H1 (cell line): ENCODE data around the gene NDUFB11. TPM values are rescaled to one million over a fixed set of nuclear protein-coding genes. Genes with fewer than 3 reads are reported as not detected.

ENCODE experiments used
- CTCF ChIA-PET: fragments of 300-600 bp; sonication (Branson Sonifier 250); formaldehyde crosslinking; loops from one replicate; lab custom pipeline; 2021; ENCODE audit not compliant: partially characterized antibody; lab: Charles Lee
- POLR2A ChIA-PET: fragments of 300-600 bp; sonication (Branson Sonifier 250); formaldehyde crosslinking; loops from one replicate; lab custom pipeline; 2021; ENCODE audit warnings: inconsistent platforms; ENCODE audit not compliant: partially characterized antibody; lab: Charles Lee
- DNase-seq, 2 experiments: peaks; one replicate each; pipeline versions ENCODE4 v3.0.0 to v3.0.0-alpha.2; 2010 to 2022; ENCODE audit warnings: low spot score in 2 of 2, low read depth in 1 of 2, mixed read lengths in 1 of 2
- FAIRE-seq: peaks from 2 replicates; lab custom pipeline; 2011; peaks lifted over from hg19 to GRCh38; lab: Jason Lieb, UNC
- H2AFZ ChIP-seq: 2 replicates; pipeline ENCODE4 v1.8.1; 2012; ENCODE audit warnings: low read length, inconsistent platforms
- H2AK5ac ChIP-seq: 2 replicates; pipeline ENCODE4 v1.6.1; 2013; ENCODE audit warnings: low read depth, low read length
- H2BK120ac ChIP-seq: replicated peaks from 2 replicates; pipeline ENCODE3; 2013; ENCODE audit warnings: low read depth, low read length, inconsistent platforms
- H2BK12ac ChIP-seq: 2 replicates; pipeline ENCODE4 v1.6.1; 2013; ENCODE audit warnings: low read depth, low read length
- H2BK15ac ChIP-seq: 2 replicates; pipeline ENCODE4 v1.6.1; 2013; ENCODE audit warnings: low read length
- H2BK20ac ChIP-seq: 2 replicates; pipeline ENCODE4 v1.6.1; 2013; ENCODE audit warnings: low read length
- H2BK5ac ChIP-seq: 2 replicates; pipeline ENCODE4 v1.6.1; 2013; ENCODE audit warnings: low read depth, low read length
- H3K14ac ChIP-seq: 2 replicates; pipeline ENCODE4 v1.6.1; 2013; ENCODE audit warnings: inconsistent platforms; ENCODE audit not compliant: insufficient read length
- H3K18ac ChIP-seq: 2 replicates; pipeline ENCODE4 v1.6.1; 2013; ENCODE audit warnings: low read length; ENCODE audit errors: extremely low read depth
- H3K23ac ChIP-seq: 2 replicates; pipeline ENCODE4 v1.6.1; 2013; ENCODE audit warnings: inconsistent platforms; ENCODE audit not compliant: insufficient read length
- H3K23me2 ChIP-seq: 2 replicates; pipeline ENCODE4 v1.6.1; 2013; ENCODE audit warnings: low read depth, low read length
- H3K27ac ChIP-seq: 2 replicates; pipeline ENCODE4 v1.6.1; 2011; ENCODE audit warnings: low read depth, low read length, inconsistent platforms
- H3K27me3 ChIP-seq, 4 experiments: replicated peaks in 1 of 4; 1 replicate in 1 of 4; 2 replicates in 3 of 4; pipeline versions ENCODE4 v1.6.1 to v1.8.1; 2011 to 2013; ENCODE audit warnings: low read length in 3 of 4, mild to moderate bottlenecking in 3 of 4, inconsistent platforms in 2 of 4, mixed read lengths in 2 of 4, moderate library complexity in 1 of 4; ENCODE audit not compliant: control insufficient read depth in 3 of 4, insufficient read depth in 3 of 4; ENCODE audit errors: extremely low read depth in 1 of 4
- H3K36me3 ChIP-seq, 4 experiments: 2 replicates each; pipeline versions ENCODE4 v1.6.1 to v1.8.1; 2011 to 2013; ENCODE audit warnings: mild to moderate bottlenecking in 4 of 4, low read length in 3 of 4, moderate library complexity in 2 of 4, control low read depth in 1 of 4, inconsistent platforms in 1 of 4; ENCODE audit not compliant: insufficient read depth in 4 of 4, control insufficient read depth in 2 of 4
- H3K4ac ChIP-seq: replicated peaks from 2 replicates; pipeline ENCODE3; 2013; ENCODE audit warnings: low read length, low read depth, mixed read lengths, inconsistent platforms; ENCODE audit not compliant: insufficient read length
- H3K4me1 ChIP-seq, 4 experiments: replicated peaks in 1 of 4; 1 replicate in 1 of 4; 2 replicates in 3 of 4; pipeline versions ENCODE4 v1.6.1 to v1.8.1; 2011 to 2013; ENCODE audit warnings: low read length in 3 of 4, inconsistent platforms in 2 of 4, mixed read lengths in 1 of 4; ENCODE audit not compliant: insufficient read depth in 4 of 4, control insufficient read depth in 3 of 4
- H3K4me2 ChIP-seq, 2 experiments: 2 replicates each; pipeline versions ENCODE4 v1.6.1 to v1.8.1; 2011 to 2013; ENCODE audit warnings: low read depth in 2 of 2, low read length in 2 of 2, control low read depth in 1 of 2, inconsistent platforms in 1 of 2, mild to moderate bottlenecking in 1 of 2; ENCODE audit not compliant: insufficient read depth in 1 of 2
- H3K4me3 ChIP-seq, 4 experiments: fragments of 200-600, 300-600 bp in 1 of 4; sonication (generic), shearing (Covaris generic), sonication (Bioruptor Twin) in 1 of 4; 2 replicates each; pipeline versions ENCODE4 v1.5.1 to v1.8.1; 2011 to 2016; ENCODE audit warnings: low read length in 4 of 4, low read depth in 3 of 4, control low read depth in 2 of 4, inconsistent platforms in 2 of 4, mild to moderate bottlenecking in 2 of 4, mixed read lengths in 1 of 4, moderate library complexity in 1 of 4; ENCODE audit not compliant: insufficient read depth in 2 of 4; ENCODE audit errors: extremely low read depth in 1 of 4
- H3K56ac ChIP-seq: replicated peaks from 2 replicates; pipeline ENCODE3; 2013; ENCODE audit warnings: low read depth, mild to moderate bottlenecking, mixed read lengths, low read length, inconsistent platforms; ENCODE audit not compliant: insufficient read length
- H3K79me1 ChIP-seq: 2 replicates; pipeline ENCODE4 v1.6.1; 2013; ENCODE audit warnings: low read depth, low read length, control low read depth
- H3K79me2 ChIP-seq, 2 experiments: 2 replicates each; pipeline versions ENCODE4 v1.6.1 to v1.8.1; 2012 to 2013; ENCODE audit warnings: low read length in 2 of 2, mild to moderate bottlenecking in 2 of 2, inconsistent platforms in 1 of 2; ENCODE audit not compliant: insufficient read depth in 2 of 2, control insufficient read depth in 1 of 2
- H3K9ac ChIP-seq, 4 experiments: replicated peaks in 1 of 4; 1 replicate in 1 of 4; 2 replicates in 3 of 4; pipeline versions ENCODE4 v1.6.1 to v1.8.1; 2011 to 2013; ENCODE audit warnings: low read depth in 3 of 4, low read length in 3 of 4, control low read depth in 2 of 4, mild to moderate bottlenecking in 2 of 4, moderate library complexity in 2 of 4, inconsistent platforms in 1 of 4; ENCODE audit errors: extremely low read depth in 1 of 4
- H3K9me3 ChIP-seq, 2 experiments: 2 replicates each; pipeline versions ENCODE4 v1.6.1 to v1.8.1; 2012 to 2013; ENCODE audit warnings: mild to moderate bottlenecking in 2 of 2, moderate library complexity in 2 of 2, control low read depth in 1 of 2, inconsistent platforms in 1 of 2, low read depth in 1 of 2, low read length in 1 of 2, mixed read lengths in 1 of 2; ENCODE audit not compliant: insufficient read depth in 2 of 2
- H4K20me1 ChIP-seq, 2 experiments: replicated peaks in 1 of 2; 2 replicates each; pipeline versions ENCODE3 to v1.8.1; 2011 to 2013; ENCODE audit warnings: inconsistent platforms in 2 of 2, low read length in 2 of 2, mild to moderate bottlenecking in 1 of 2; ENCODE audit not compliant: insufficient read depth in 2 of 2, control insufficient read depth in 1 of 2
- H4K5ac ChIP-seq: 2 replicates; pipeline ENCODE4 v1.6.1; 2013; ENCODE audit warnings: low read length, low read depth, mixed read lengths, inconsistent platforms; ENCODE audit not compliant: insufficient read length
- H4K8ac ChIP-seq: 2 replicates; pipeline ENCODE4 v1.8.0; 2013; ENCODE audit warnings: mild to moderate bottlenecking, moderate library complexity, low read length, inconsistent platforms; ENCODE audit not compliant: insufficient read depth; ENCODE audit errors: extremely low read depth
- H4K91ac ChIP-seq: replicated peaks from 2 replicates; pipeline ENCODE3; 2013; ENCODE audit warnings: low read length, mixed read lengths, inconsistent platforms; ENCODE audit not compliant: insufficient read length
- BRCA1 ChIP-seq: IDR thresholded peaks from 2 replicates; pipeline ENCODE4 v1.6.1; 2012; ENCODE audit warnings: low read depth, low read length, improper control_type of control experiment
- E2F6 ChIP-seq: IDR thresholded peaks from 2 replicates; pipeline ENCODE4 v1.6.1; 2012; ENCODE audit warnings: inconsistent platforms
- EGR1 ChIP-seq: IDR thresholded peaks from 2 replicates; pipeline ENCODE4 v1.6.1; 2011; ENCODE audit warnings: low read depth, low read length, borderline replicate concordance
- FOSL1 ChIP-seq: IDR thresholded peaks from 2 replicates; pipeline ENCODE4 v1.6.1; 2011; ENCODE audit warnings: mild to moderate bottlenecking, low read depth, low read length, moderate library complexity; ENCODE audit not compliant: insufficient read depth
- GABPA ChIP-seq: IDR thresholded peaks from 2 replicates; pipeline ENCODE4 v1.6.1; 2011; ENCODE audit warnings: mild to moderate bottlenecking, low read length, moderate library complexity, borderline replicate concordance; ENCODE audit not compliant: insufficient read depth
- JUND ChIP-seq: IDR thresholded peaks from 2 replicates; pipeline ENCODE4 v1.6.1; 2011; ENCODE audit warnings: mild to moderate bottlenecking, improper control_type of control experiment, low read length
- RNF2 ChIP-seq: fragments of 200-900, 300-1000 bp; sonication (generic); IDR thresholded peaks from 2 replicates; pipeline ENCODE4 v1.7.1; 2016; ENCODE audit warnings: borderline replicate concordance, low read depth, mild to moderate bottlenecking, antibody characterized with exemption, low read length; ENCODE audit not compliant: poor library complexity, severe bottlenecking; ENCODE audit errors: missing control alignments
- SP2 ChIP-seq: IDR thresholded peaks from 2 replicates; pipeline ENCODE4 v1.6.1; 2012; ENCODE audit warnings: mild to moderate bottlenecking, low read length, inconsistent platforms
- USF2 ChIP-seq: IDR thresholded peaks from 2 replicates; pipeline ENCODE4 v1.6.1; 2011; ENCODE audit warnings: low read length, improper control_type of control experiment
- WGBS, 2 experiments: shearing (Covaris generic) in 1 of 2; methylation state at CpG; one replicate each; pipeline versions ENCODE4 v1.1.6 to v1.1.7; 2013 to 2015; ENCODE audit warnings: low lambda C conversion rate in 2 of 2, mixed read lengths in 2 of 2, inconsistent platforms in 1 of 2, low coverage in 1 of 2, missing lambda C conversion rate in 1 of 2; ENCODE audit not compliant: insufficient replicate concordance in 2 of 2, insufficient coverage in 1 of 2, insufficient read length in 1 of 2; ENCODE audit errors: extremely low coverage in 1 of 2, missing lambda C conversion rate in 1 of 2; 5-methylcytosine and 5-hydroxymethylcytosine counted together
- polyA plus RNA-seq, 7 experiments: library from polyadenylated mRNA; depleted of rRNA in 3 of 7; stranded (reverse) in 5 of 7; unstranded in 2 of 7; fragments of >200 nt in 5 of 7; fragments of 200-250 nt in 2 of 7; gene quantifications; 1 replicate in 5 of 7; 2 replicates in 1 of 7; 4 replicates in 1 of 7; pipeline versions ENCODE4 v1.2.1 to v1.2.3, GENCODE V29; 2011 to 2013; ENCODE audit warnings: missing spikeins in 2 of 7, mixed read lengths in 2 of 7
- total RNA-seq: library from RNA; stranded (reverse); fragmentation: NEBNext Ultra II Directional; extraction: Animal tissue kit (Norgen Biotek cat#: 25700); gene quantifications from 2 replicates; pipeline ENCODE4 v1.2.1, GENCODE V29; 2021

The NDUFB11 gene
- total and polyA plus RNA-seq, 2 of the 8 experiments (the other 6 are each of a cell fraction or from before 2014, with no cell fraction given): 120 to 131 TPM

DNA sequence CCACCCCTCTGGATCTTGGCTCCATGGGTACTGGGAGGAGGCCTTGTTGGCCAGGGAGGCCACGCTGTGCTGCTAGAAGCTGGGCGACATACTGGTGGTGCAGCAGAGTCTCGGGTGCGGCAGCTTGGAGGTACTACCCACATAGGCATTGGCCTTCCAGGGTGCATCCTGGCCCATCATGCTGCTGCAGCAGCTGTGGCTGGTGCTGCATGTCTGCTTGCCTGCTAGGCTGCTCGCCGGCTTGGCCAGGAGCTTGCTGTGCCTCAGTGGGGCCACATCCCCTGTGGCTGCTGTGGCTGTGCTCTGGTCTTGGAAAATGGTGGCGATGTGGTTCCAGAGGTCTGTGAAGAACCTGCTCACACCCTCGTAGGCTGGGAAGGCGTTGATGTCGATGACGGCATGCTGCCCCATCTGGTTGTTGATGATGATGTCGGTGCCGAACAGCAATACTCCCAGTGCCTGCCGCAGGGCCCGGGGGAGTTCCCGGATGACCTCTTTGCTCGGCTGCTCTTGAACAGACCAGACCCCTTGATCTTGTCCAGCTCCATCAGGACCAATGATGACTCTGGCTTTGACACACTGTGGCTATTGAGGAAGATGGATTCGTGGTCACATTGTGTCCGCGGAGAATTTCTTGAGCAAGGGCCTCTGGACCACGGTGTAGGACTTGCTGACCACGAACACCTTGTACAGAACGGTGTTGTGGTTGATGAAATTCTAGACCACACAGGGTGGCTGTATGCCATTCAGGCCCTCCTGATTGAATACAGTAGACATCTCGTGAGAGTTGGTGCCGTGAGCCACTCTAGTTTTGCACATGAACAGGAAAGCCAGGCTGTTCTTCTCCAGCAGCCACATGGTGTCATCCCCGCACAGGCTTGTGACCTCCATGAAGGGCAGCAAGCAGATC is 12.4 kb upstream of the NDUFB11 start:
- Histone ChIP-seq H3K9me3 (no peaks in the 10 kb centered on the region), H4K91ac (no peak overlapping the region), H2BK20ac (no peak overlapping the region), H2BK12ac (no peak overlapping the region), H3K79me1 (peaks cover 2% of the 10 kb centered on the region; the same call in 1 of the 2 replicates), H2BK15ac (no peak overlapping the region), H2BK120ac (no peak overlapping the region), H3K4me3 (no peak overlapping the region), H3K23ac (no peak overlapping the region), H3K4me1 (no peaks in the 10 kb centered on the region), H3K23me2 (no peaks in the 10 kb centered on the region), H3K27me3 (no peaks in the 10 kb centered on the region), H3K56ac (no peak overlapping the region), H2BK5ac (no peak overlapping the region), H4K8ac (no peak overlapping the region; the same call in 1 of the 2 replicates), H3K27ac (no peak overlapping the region), H3K4ac (no peak overlapping the region), H4K5ac (no peak overlapping the region), H3K4me2 (no peak overlapping the region), H3K18ac (no peak overlapping the region), H3K79me2 (peaks cover 0 to 48% of the 10 kb centered on the region in 2 experiments; a peak in 2 of 4 replicates), H2AK5ac (no peak overlapping the region), H3K36me3 (peaks cover 0 to 17% (median 3%) of the 10 kb centered on the region in 4 experiments; a peak in 3 of 8 replicates), H4K20me1 (peaks cover 3 to 4% of the 10 kb centered on the region in 2 experiments), H2AFZ (no peak overlapping the region), H3K14ac (no peak overlapping the region), H3K9ac (no peak overlapping the region)
- 93% methylated on average over 26 of the region's 26 CpGs; no CpG with 5 or more reads in 1 of the 2 experiments for WGBS, 2 experiments
- DNase-seq (no peak), FAIRE-seq (no peak)
- CTCF ChIA-PET: no interaction called here
- POLR2A ChIA-PET: interaction anchor here (1.1 kb wide), 1 partner anchor 28 kb away, joined by 3 read pairs; no protein-coding TSS in a partner anchor
- TF ChIP-seq FOSL1 (no peak), GABPA (no peak), EGR1 (no peak), SP2 (no peak), E2F6 (no peak), JUND (no peak), RNF2 (no peak), BRCA1 (no peak), USF2 (no peak)
